Testis (tissue), 3 donors: Measurements from ENCODE around the gene BNC2. TPM values are rescaled to one million over a fixed set of nuclear protein-coding genes. Genes with fewer than 3 reads are reported as not detected.

Experiments used
- DNase-seq: peaks from one replicate; pipeline ENCODE4 v3.0.0-alpha.2; 2019
- H3K27ac ChIP-seq, 2 donors: fragments of 200-600 bp; sonication (generic); one replicate each; pipeline ENCODE4 v1.5.1; 2019
- H3K27me3 ChIP-seq: fragments of 200-600 bp; sonication (generic); one replicate; pipeline ENCODE4 v1.5.1; 2019
- H3K36me3 ChIP-seq: fragments of 200-600 bp; sonication (generic); one replicate; pipeline ENCODE4 v1.5.1; 2017; ENCODE audit warnings: low read depth; ENCODE audit errors: missing control alignments
- H3K4me1 ChIP-seq: fragments of 200-600 bp; sonication (generic); one replicate; pipeline ENCODE4 v1.5.1; 2019
- H3K4me3 ChIP-seq, 2 donors: fragments of 200-600 bp; sonication (generic); one replicate each; pipeline ENCODE4 v1.5.1; 2017 to 2019
- H3K9me3 ChIP-seq: fragments of 200-600 bp; sonication (generic); one replicate; pipeline ENCODE4 v1.5.1; 2017
- CTCF ChIP-seq, 3 experiments: fragments of 450-650 bp in 2 of 3; fragments of 200-600 bp in 1 of 3; sonication (generic) in 1 of 3; IDR thresholded peaks; one replicate each; pipeline ENCODE4 v1.5.1; 2016 to 2019; ENCODE audit warnings: antibody characterized with exemption in 3 of 3, mild to moderate bottlenecking in 2 of 3, moderate library complexity in 1 of 3
- POLR2A ChIP-seq: fragments of 450-650 bp; IDR thresholded peaks from one replicate; pipeline ENCODE4 v1.6.1; 2017; ENCODE audit warnings: antibody characterized with exemption, mild to moderate bottlenecking, moderate library complexity
- WGBS, 2 donors: methylation state at CpG; one replicate each; pipeline ENCODE4 v1.1.5; 2018; 5-methylcytosine and 5-hydroxymethylcytosine counted together
- intact Hi-C: fragments of 100-400 bp; cut with DNase I; formaldehyde crosslinking; loops from one replicate; pipeline ENCODE4 v1.15.1; 2023; ENCODE audit warnings: low total_unique reads
- polyA plus RNA-seq: library from polyadenylated mRNA; stranded (reverse); fragments of 350-450 nt; fragmentation: Illumina TruSeq; extraction: RNeasy Lipid Tissue Mini Kit (QIAGEN cat#74804); gene quantifications from one replicate; pipeline ENCODE4 v1.2.3, GENCODE V29; 2014; ENCODE audit warnings: low read depth, low replicate concordance; ENCODE audit not compliant: insufficient read depth
- small RNA-seq, 2 donors: library from RNA; depleted of rRNA; stranded (forward); fragments of <200 nt; gene quantifications; one replicate each; pipeline ENCODE3, GENCODE V24; 2016
- total RNA-seq, 2 donors: library from RNA; depleted of rRNA; stranded (reverse); fragments of >200 nt; gene quantifications; one replicate each; pipeline ENCODE4 v1.2.3, GENCODE V29; 2016

The BNC2 gene
- total and polyA plus RNA-seq, 3 donors from 2014 or later: 14.6 to 35.2 (median 32.0) TPM

- H3K4me3 ChIP-seq: no peak overlapping the region
- no peaks in the 10 kb centered on the region for H3K27me3 ChIP-seq
- H3K9me3 ChIP-seq: no peaks in the 10 kb centered on the region
- no peak for DNase-seq
- H3K27ac ChIP-seq: no peak overlapping the region
- intact Hi-C loops: no loop called here
- TF ChIP-seq CTCF (IDR thresholded peaks at IDR 0.05) (no peak), POLR2A (no peak)
- no peaks in the 10 kb centered on the region for H3K36me3 ChIP-seq
- H3K4me1 ChIP-seq: no peaks in the 10 kb centered on the region
- WGBS, 2 donors: 84 to 89% methylated on average over 8 of the region's 8 CpGs
Measured at GRCh38 chr9:16363073-16363781, 507.2 kb downstream of the BNC2 start.

- no peak for TF ChIP-seq CTCF (IDR thresholded peaks at IDR 0.05)
- no peak for TF ChIP-seq POLR2A
- Histone ChIP-seq H3K4me1 (no peaks in the 10 kb centered on the region), H3K27me3 (no peaks in the 10 kb centered on the region), H3K9me3 (no peaks in the 10 kb centered on the region), H3K27ac (no peak overlapping the region), H3K36me3 (no peaks in the 10 kb centered on the region), H3K4me3 (no peak overlapping the region)
- intact Hi-C loops: no loop called here
- DNase-seq: no peak
Measured at GRCh38 chr9:16361939-16362338, 508.5 kb downstream of the BNC2 start.

- Histone ChIP-seq H3K27ac (no peak overlapping the region), H3K27me3 (no peaks in the 10 kb centered on the region), H3K4me3 (no peak overlapping the region), H3K9me3 (no peaks in the 10 kb centered on the region), H3K4me1 (no peaks in the 10 kb centered on the region), H3K36me3 (no peaks in the 10 kb centered on the region)
- intact Hi-C loops: no loop called here
- 92 to 97% methylated on average over 3 of the region's 3 CpGs for WGBS, 2 donors
- TF ChIP-seq CTCF (IDR thresholded peaks at IDR 0.05) (no peak), POLR2A (no peak)
- DNase-seq: no peak
Measured at GRCh38 chr9:16361118-16361517, 509.4 kb downstream of the BNC2 start.

- WGBS, 2 donors: 94 to 98% methylated on average over 2 to 3 of the region's 3 CpGs
- no peak overlapping the region for H3K27ac ChIP-seq
- DNase-seq: no peak
Measured at GRCh38 chr9:16360247-16360646, 510.2 kb downstream of the BNC2 start.

More at GRCh38 chr9:16360247-16360646, 510.2 kb downstream of the BNC2 start:
- no peaks in the 10 kb centered on the region for H3K4me1 ChIP-seq
- intact Hi-C loops: no loop called here
- H3K27me3 ChIP-seq: no peaks in the 10 kb centered on the region
- no peaks in the 10 kb centered on the region for H3K9me3 ChIP-seq
- no peak overlapping the region for H3K4me3 ChIP-seq
- no peak for TF ChIP-seq CTCF (IDR thresholded peaks at IDR 0.05)
- TF ChIP-seq POLR2A: no peak
- H3K36me3 ChIP-seq: no peaks in the 10 kb centered on the region

Small RNAs within 50 kb of the gene (small RNA-seq; reads per million reads assigned to genes)
- gene LSM1P1: 0 reads per million in 2 donors
